CD4-positive, alpha-beta T cell treated with Interferon alpha-2 for 1 hour (primary cell): ENCODE measurements around the gene SAXO2.
"Not testable (repeated sequence)": the region's sequence is repeated elsewhere in the genome, so short reads cannot be mapped to it uniquely, and the experiment has no call there.

Source experiments
- DNase-seq, 2 donors: peaks; one replicate each; pipeline ENCODE4 v3.0.0-alpha.2; 2020 to 2022

The SAXO2 gene

GRCh38 chr15:82288202-82288601 is 25.6 kb downstream of the SAXO2 start:
- not testable (repeated sequence) for DNase-seq

- DNase-seq: no peak
These were observed 29.7 kb downstream of the SAXO2 start for GRCh38 chr15:82292271-82292670.

- DNase-seq: no peak
These were observed 31.6 kb downstream of the SAXO2 start for GRCh38 chr15:82294061-82294690.

- no peak for DNase-seq
These were observed 34.9 kb downstream of the SAXO2 start for GRCh38 chr15:82297546-82297945.

GRCh38 chr15:82298032-82298431 is 35.4 kb downstream of the SAXO2 start:
- DNase-seq: no peak

GRCh38 chr15:82298520-82298919 is 35.9 kb downstream of the SAXO2 start:
- peak; percentile 25 to 64 for DNase-seq

- not testable (repeated sequence) for DNase-seq
These were observed 36.9 kb downstream of the SAXO2 start for GRCh38 chr15:82299511-82299914.

- not testable (repeated sequence) for DNase-seq
These were observed 37.7 kb downstream of the SAXO2 start for GRCh38 chr15:82300326-82300725.

GRCh38 chr15:82300883-82301282 is 38.3 kb downstream of the SAXO2 start:
- no peak for DNase-seq

GRCh38 chr15:82301296-82302016 is 38.8 kb downstream of the SAXO2 start:
- DNase-seq: no peak

GRCh38 chr15:82303956-82304777 is 41.5 kb downstream of the SAXO2 start:
- no peak for DNase-seq

- DNase-seq: no peak
These were observed 42.1 kb downstream of the SAXO2 start for GRCh38 chr15:82304778-82305090.

GRCh38 chr15:82305621-82306048 is 43.0 kb downstream of the SAXO2 start:
- no peak for DNase-seq

- no peak for DNase-seq
These were observed 44.4 kb downstream of the SAXO2 start for GRCh38 chr15:82306791-82307713.

GRCh38 chr15:82307714-82308081 is 45.1 kb downstream of the SAXO2 start:
- DNase-seq: no peak

- no peak for DNase-seq
These were observed 47.2 kb downstream of the SAXO2 start for GRCh38 chr15:82309802-82310201.

GRCh38 chr15:82311321-82311720 is 48.7 kb downstream of the SAXO2 start:
- not testable (repeated sequence) for DNase-seq

- DNase-seq: no peak
These were observed 50.1 kb downstream of the SAXO2 start for GRCh38 chr15:82312586-82313349.

GRCh38 chr15:82313446-82313845 is 50.8 kb downstream of the SAXO2 start:
- no peak for DNase-seq

GRCh38 chr15:82313951-82314768 is 51.5 kb downstream of the SAXO2 start:
- DNase-seq: not testable (repeated sequence)
